ENCODE data around the gene B4GALNT3. TPM values are rescaled to one million over a fixed set of nuclear protein-coding genes. Genes with fewer than 3 reads are reported as not detected.

The B4GALNT3 gene
- total and polyA plus RNA-seq, 2 experiments from 2014 or later = 2.8 to 15.8 TPM

DNA sequence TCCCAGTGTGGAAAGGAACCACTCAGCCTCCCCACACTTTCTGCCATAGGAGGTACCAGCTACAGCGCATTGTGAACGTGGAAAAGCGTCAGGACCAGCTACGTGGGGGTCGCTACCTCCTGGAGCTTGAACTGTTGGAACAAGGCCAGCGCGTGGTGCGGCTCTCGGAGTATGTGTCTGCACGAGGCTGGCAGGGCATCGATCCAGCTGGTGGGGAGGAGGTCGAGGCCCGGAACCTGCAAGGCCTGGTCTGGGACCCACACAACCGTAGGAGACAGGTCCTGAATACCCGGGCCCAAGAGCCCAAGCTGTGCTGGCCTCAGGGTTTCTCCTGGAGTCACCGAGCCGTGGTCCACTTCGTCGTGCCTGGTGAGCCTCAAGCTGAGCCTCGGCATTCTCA, 96.8 kb downstream of the B4GALNT3 start:
- Mint-ChIP-seq H3K27me3 (ENCODE audit: insufficient read depth, low read depth, poor library complexity) (peaks cover 20% of the 10 kb centered on the region), H3K4me1 (no peaks in the 10 kb centered on the region; the same call in 2 of the 3 replicates), H3K36me3 (ENCODE audit: low read depth) (no peaks in the 10 kb centered on the region; the same call in 2 of the 3 replicates), H3K9me3 (no peaks in the 10 kb centered on the region; the same call in 2 of the 3 replicates), H3K27ac (no peak overlapping the region), H3K4me3 (no peak overlapping the region)
- no peak overlapping the region for H3K4me2 ChIP-seq
- H3F3A ChIP-seq (replicated peaks; ENCODE audit: low read depth) = no peaks in the 10 kb centered on the region
- H3K27ac ChIP-seq (ENCODE audit: low read depth) = no peak overlapping the region
- H3K4me1 ChIP-seq (ENCODE audit: insufficient read depth) = no peaks in the 10 kb centered on the region
- TF ChIP-seq POLR2AphosphoS5 (IDR thresholded peaks at IDR 0.05; ENCODE audit: low read depth) = no peak
- TF ChIP-seq ZNF331 (CRISPR knock-in tag; IDR thresholded peaks at IDR 0.05; ENCODE audit: low read depth) = no peak
- H3K79me2 ChIP-seq (replicated peaks; ENCODE audit: insufficient read depth) = no peaks in the 10 kb centered on the region
- no peaks in the 10 kb centered on the region for H4K20me1 ChIP-seq (replicated peaks; ENCODE audit: insufficient read depth)
- no peak overlapping the region for H3K4me3 ChIP-seq
- DNase-seq (ENCODE audit: low spot score) (no peak), ATAC-seq (no peak)
- H3K36me3 ChIP-seq (ENCODE audit: insufficient read depth) = no peaks in the 10 kb centered on the region
- no peak overlapping the region for H2AFZ ChIP-seq
- no peaks in the 10 kb centered on the region for H3K9me2 ChIP-seq (ENCODE audit: insufficient read depth)
- no peaks in the 10 kb centered on the region for H3K27me3 ChIP-seq (ENCODE audit: insufficient read depth)

DNA sequence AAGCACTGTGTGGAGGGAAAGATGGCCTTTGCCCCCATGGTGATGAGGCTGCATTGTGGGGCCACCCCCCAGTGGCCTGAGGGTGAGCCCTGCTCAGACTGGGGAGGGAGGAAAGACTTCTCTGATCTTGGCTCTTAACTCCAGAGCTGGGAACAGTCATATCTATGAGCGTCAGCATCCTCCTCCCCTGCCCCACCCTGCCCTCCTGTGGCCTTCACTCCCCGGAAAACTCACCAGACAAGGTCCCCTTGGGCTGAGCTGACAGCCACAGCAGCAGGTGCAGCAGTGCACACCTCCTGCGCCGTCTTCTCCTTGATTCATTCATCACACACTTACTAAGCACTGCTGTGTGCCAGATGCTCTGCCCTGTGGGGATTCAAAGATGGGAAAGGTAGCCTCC, 98.8 kb downstream of the B4GALNT3 start:
- H3K4me1 Mint-ChIP-seq = no peaks in the 10 kb centered on the region; the same call in 2 of the 3 replicates
- H2AFZ ChIP-seq = no peak overlapping the region
- no peaks in the 10 kb centered on the region for H3K27me3 ChIP-seq (ENCODE audit: insufficient read depth)
- H3K9me2 ChIP-seq (ENCODE audit: insufficient read depth) = no peaks in the 10 kb centered on the region
- no peaks in the 10 kb centered on the region; the same call in 2 of the 3 replicates for H3K9me3 Mint-ChIP-seq
- H3K27ac Mint-ChIP-seq = no peak overlapping the region
- H3K4me1 ChIP-seq (ENCODE audit: insufficient read depth) = no peaks in the 10 kb centered on the region
- DNase-seq (ENCODE audit: low spot score) = no peak
- no peaks in the 10 kb centered on the region for H3F3A ChIP-seq (replicated peaks; ENCODE audit: low read depth)
- TF ChIP-seq EZH2phosphoT487 (IDR thresholded peaks at IDR 0.05; ENCODE audit: unreplicated experiment) (no peak), STAT1 (IDR thresholded peaks at IDR 0.05; ENCODE audit: unreplicated experiment) (no peak), ZNF114 (CRISPR knock-in tag; IDR thresholded peaks at IDR 0.05) (no peak), JUNB (IDR thresholded peaks at IDR 0.05; ENCODE audit: unreplicated experiment) (no peak), EZH2 (IDR thresholded peaks at IDR 0.05; ENCODE audit: low read depth, unreplicated experiment) (no peak), NANOG (IDR thresholded peaks at IDR 0.05; ENCODE audit: borderline replicate concordance) (no peak), POLR2AphosphoS5 (IDR thresholded peaks at IDR 0.05; ENCODE audit: low read depth) (no peak), ZNF331 (CRISPR knock-in tag; IDR thresholded peaks at IDR 0.05; ENCODE audit: low read depth) (no peak)
- TF ChIP-seq, protein P1, sequence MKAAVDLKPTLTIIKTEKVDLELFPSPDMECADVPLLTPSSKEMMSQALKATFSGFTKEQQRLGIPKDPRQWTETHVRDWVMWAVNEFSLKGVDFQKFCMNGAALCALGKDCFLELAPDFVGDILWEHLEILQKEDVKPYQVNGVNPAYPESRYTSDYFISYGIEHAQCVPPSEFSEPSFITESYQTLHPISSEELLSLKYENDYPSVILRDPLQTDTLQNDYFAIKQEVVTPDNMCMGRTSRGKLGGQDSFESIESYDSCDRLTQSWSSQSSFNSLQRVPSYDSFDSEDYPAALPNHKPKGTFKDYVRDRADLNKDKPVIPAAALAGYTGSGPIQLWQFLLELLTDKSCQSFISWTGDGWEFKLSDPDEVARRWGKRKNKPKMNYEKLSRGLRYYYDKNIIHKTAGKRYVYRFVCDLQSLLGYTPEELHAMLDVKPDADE (IDR thresholded peaks at IDR 0.05) = no peak
- H3K4me3 ChIP-seq = no peak overlapping the region
- peaks cover 24% of the 10 kb centered on the region for H3K27me3 Mint-ChIP-seq (ENCODE audit: insufficient read depth, low read depth, poor library complexity)
- no peak overlapping the region for H3K4me3 Mint-ChIP-seq
- H3K27ac ChIP-seq (ENCODE audit: low read depth) = no peak overlapping the region
- no peak overlapping the region for H3K4me2 ChIP-seq
- no peaks in the 10 kb centered on the region for H3K36me3 ChIP-seq (ENCODE audit: insufficient read depth)
- H3K36me3 Mint-ChIP-seq (ENCODE audit: low read depth) = no peaks in the 10 kb centered on the region; the same call in 2 of the 3 replicates
- ATAC-seq = no peak
- no peaks in the 10 kb centered on the region for H3K79me2 ChIP-seq (replicated peaks; ENCODE audit: insufficient read depth)
- no peaks in the 10 kb centered on the region for H4K20me1 ChIP-seq (replicated peaks; ENCODE audit: insufficient read depth)

DNA sequence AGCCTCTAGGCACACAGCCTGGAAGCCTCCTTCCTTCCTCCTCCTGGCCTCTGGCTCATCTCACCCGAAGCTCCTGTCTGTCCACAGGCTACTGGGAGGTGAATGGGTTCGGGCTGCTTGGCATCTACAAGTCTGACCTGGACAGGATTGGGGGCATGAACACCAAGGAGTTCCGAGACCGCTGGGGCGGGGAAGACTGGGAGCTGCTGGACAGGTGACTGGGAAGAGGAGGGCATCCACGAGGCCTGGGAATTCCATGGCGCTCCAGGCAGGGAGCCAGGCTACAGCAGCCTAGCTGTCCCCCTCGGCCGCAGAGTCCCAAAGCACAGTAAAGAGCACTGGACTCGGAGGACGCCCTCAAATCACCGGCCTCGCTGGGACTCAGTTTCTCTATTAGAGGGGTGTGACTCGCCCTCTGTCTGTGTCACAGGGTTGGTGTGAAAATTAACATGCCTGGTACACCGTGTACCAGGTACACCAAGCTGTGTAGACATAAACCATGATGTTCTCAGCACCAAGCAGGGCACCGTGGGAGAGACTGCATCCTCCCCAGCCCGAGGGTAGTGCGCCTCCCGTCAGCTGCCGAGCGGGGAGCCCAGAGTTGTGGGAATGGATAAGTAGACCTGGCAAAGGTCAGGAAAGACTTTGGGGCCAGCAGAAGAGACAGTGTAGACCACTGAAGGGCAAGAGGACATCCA, 99.6 kb downstream of the B4GALNT3 start:
- no peaks in the 10 kb centered on the region for H3K79me2 ChIP-seq (replicated peaks; ENCODE audit: insufficient read depth)
- H3K9me3 Mint-ChIP-seq = no peaks in the 10 kb centered on the region; the same call in 2 of the 3 replicates
- no peak overlapping the region for H2AFZ ChIP-seq
- no peaks in the 10 kb centered on the region for H3F3A ChIP-seq (replicated peaks; ENCODE audit: low read depth)
- H3K4me2 ChIP-seq = no peak overlapping the region
- H3K27ac Mint-ChIP-seq = no peak overlapping the region
- ATAC-seq (no peak), DNase-seq (ENCODE audit: low spot score) (no peak)
- H3K27me3 Mint-ChIP-seq (ENCODE audit: insufficient read depth, low read depth, poor library complexity) = peaks cover 27% of the 10 kb centered on the region
- H3K36me3 Mint-ChIP-seq (ENCODE audit: low read depth) = no peaks in the 10 kb centered on the region; the same call in 2 of the 3 replicates
- no peaks in the 10 kb centered on the region for H3K36me3 ChIP-seq (ENCODE audit: insufficient read depth)
- no peak overlapping the region for H3K4me3 Mint-ChIP-seq
- no peaks in the 10 kb centered on the region for H3K4me1 ChIP-seq (ENCODE audit: insufficient read depth)
- no peaks in the 10 kb centered on the region for H3K9me2 ChIP-seq (ENCODE audit: insufficient read depth)
- no peak overlapping the region for H3K27ac ChIP-seq (ENCODE audit: low read depth)
- no peaks in the 10 kb centered on the region for H3K27me3 ChIP-seq (ENCODE audit: insufficient read depth)
- no peaks in the 10 kb centered on the region for H4K20me1 ChIP-seq (replicated peaks; ENCODE audit: insufficient read depth)
- no peak overlapping the region for H3K4me3 ChIP-seq
- no peaks in the 10 kb centered on the region; the same call in 2 of the 3 replicates for H3K4me1 Mint-ChIP-seq
- TF ChIP-seq, protein P2, sequence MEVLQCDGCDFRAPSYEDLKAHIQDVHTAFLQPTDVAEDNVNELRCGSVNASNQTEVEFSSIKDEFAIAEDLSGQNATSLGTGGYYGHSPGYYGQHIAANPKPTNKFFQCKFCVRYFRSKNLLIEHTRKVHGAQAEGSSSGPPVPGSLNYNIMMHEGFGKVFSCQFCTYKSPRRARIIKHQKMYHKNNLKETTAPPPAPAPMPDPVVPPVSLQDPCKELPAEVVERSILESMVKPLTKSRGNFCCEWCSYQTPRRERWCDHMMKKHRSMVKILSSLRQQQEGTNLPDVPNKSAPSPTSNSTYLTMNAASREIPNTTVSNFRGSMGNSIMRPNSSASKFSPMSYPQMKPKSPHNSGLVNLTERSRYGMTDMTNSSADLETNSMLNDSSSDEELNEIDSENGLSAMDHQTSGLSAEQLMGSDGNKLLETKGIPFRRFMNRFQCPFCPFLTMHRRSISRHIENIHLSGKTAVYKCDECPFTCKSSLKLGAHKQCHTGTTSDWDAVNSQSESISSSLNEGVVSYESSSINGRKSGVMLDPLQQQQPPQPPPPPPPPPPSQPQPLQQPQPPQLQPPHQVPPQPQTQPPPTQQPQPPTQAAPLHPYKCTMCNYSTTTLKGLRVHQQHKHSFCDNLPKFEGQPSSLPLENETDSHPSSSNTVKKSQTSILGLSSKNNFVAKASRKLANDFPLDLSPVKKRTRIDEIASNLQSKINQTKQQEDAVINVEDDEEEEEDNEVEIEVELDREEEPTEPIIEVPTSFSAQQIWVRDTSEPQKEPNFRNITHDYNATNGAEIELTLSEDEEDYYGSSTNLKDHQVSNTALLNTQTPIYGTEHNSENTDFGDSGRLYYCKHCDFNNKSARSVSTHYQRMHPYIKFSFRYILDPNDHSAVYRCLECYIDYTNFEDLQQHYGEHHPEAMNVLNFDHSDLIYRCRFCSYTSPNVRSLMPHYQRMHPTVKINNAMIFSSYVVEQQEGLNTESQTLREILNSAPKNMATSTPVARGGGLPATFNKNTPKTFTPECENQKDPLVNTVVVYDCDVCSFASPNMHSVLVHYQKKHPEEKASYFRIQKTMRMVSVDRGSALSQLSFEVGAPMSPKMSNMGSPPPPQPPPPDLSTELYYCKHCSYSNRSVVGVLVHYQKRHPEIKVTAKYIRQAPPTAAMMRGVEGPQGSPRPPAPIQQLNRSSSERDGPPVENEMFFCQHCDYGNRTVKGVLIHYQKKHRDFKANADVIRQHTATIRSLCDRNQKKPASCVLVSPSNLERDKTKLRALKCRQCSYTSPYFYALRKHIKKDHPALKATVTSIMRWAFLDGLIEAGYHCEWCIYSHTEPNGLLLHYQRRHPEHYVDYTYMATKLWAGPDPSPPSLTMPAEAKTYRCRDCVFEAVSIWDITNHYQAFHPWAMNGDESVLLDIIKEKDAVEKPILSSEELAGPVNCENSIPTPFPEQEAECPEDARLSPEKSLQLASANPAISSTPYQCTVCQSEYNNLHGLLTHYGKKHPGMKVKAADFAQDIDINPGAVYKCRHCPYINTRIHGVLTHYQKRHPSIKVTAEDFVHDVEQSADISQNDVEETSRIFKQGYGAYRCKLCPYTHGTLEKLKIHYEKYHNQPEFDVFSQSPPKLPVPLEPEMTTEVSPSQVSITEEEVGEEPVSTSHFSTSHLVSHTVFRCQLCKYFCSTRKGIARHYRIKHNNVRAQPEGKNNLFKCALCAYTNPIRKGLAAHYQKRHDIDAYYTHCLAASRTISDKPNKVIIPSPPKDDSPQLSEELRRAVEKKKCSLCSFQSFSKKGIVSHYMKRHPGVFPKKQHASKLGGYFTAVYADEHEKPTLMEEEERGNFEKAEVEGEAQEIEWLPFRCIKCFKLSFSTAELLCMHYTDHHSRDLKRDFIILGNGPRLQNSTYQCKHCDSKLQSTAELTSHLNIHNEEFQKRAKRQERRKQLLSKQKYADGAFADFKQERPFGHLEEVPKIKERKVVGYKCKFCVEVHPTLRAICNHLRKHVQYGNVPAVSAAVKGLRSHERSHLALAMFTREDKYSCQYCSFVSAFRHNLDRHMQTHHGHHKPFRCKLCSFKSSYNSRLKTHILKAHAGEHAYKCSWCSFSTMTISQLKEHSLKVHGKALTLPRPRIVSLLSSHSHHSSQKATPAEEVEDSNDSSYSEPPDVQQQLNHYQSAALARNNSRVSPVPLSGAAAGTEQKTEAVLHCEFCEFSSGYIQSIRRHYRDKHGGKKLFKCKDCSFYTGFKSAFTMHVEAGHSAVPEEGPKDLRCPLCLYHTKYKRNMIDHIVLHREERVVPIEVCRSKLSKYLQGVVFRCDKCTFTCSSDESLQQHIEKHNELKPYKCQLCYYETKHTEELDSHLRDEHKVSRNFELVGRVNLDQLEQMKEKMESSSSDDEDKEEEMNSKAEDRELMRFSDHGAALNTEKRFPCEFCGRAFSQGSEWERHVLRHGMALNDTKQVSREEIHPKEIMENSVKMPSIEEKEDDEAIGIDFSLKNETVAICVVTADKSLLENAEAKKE (CRISPR knock-in tag; IDR thresholded peaks at IDR 0.05) = no peak
